Measurements from ENCODE around the gene DNM3.

DNM3 gene

DNA sequence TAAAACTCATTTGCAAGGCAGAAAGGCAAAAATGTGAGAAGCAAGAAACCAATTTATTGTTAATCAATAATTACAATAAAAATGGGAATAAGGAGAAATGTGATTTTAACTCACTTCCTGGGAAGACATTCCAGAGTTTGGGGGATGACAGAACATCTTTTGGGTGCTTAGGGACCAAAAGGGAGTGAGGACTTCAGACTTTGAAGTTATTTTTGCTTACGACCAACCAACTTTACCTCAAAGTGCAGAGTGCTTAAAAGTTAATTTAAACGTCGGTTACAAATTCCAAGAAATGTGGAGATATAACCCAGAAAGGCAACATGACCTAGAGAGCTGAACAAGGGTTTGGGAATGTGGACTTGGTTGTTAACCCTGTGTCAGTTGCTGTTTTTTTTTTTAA, 344.7 kb downstream of the DNM3 start:
- no peak for DNase-seq

DNA sequence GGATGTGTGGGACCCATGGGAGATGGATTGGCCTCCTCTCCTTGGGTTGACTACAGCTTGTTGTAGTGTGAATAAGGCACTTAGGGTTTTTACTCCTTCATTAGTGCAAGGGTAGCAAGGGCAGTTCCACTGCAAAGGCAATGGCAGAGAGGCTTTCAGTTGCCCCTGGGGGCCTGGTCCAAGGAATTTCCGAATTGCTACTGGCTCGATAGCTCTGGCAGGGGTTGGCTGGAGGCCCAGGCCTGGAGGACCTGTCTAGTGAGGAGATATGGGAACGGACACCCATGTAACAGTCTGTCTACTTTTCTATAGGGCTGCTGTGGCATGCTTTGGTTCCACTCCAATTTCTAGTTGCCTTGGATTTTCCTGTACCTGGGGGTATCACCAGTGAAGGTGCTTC, 360.3 kb downstream of the DNM3 start:
- no peak for DNase-seq

DNA sequence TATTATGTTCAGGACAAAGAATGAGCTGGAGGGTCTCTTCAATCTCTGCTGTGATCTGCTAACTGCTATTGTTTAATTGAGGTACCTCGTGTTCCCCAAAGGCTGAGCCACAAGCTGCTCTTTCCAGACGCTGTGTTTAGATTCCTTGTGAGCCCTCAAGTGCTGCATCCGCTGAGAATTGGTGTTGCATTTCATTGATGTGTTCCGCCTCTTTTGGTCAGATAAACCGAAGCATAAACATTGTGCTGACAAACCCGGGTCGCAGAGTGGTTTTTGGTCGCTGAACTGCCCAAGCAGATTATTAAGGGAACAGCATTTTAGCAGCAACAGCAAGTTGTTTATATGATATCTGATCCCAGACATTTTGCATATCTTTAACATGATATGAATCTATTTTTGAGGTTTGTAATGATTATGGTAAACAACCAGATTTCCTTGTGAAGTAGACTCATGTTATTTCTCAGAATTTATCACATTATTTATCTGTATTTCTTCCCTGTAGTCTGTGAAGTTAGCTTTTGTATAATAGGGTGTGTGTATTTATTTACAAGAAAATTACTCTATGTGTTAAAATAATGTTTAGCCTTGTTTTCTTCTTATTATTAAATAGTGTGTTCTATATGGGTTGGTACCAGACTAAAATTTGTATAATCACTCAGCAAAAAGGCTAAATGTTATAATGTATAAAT, 362.0 kb downstream of the DNM3 start:
- no peak for DNase-seq

DNA sequence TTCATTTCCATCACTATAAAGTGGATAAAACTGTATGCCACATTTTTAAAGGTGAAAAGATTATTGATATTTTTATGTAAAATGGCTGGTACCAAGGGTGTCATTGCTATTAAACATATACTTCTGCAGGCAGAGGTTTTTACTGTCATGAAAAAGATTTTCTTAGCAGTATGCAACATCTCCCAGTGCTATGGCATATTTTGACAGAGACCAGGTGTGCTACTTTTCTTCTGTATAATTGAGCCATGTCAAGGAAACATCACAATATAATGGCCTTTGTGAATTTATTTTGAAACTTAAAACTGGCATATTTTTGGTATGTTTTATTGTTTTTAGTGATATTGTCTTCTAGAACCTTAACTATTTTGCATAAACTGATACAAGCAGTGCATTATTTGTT, 362.6 kb downstream of the DNM3 start:
- no peak for DNase-seq

DNA sequence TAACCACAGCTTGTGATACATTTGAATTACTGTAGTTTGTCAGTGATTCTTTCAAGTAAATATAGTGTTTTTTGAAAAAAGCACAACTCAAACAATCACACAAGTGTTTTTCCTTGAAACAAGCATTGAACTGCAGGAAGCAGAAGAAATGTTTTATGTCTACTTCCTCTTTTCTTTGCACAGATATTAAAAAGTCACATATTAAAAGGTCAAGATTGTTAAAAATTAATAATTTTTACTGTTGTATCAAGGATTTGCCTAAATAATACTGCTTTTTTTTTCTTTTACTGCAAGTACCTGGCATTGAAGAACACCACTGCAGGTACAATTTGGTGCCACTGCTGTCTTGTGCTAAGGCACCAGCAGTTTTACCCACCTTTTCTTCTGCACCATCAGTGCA, 365.0 kb downstream of the DNM3 start:
- no peak for DNase-seq

DNA sequence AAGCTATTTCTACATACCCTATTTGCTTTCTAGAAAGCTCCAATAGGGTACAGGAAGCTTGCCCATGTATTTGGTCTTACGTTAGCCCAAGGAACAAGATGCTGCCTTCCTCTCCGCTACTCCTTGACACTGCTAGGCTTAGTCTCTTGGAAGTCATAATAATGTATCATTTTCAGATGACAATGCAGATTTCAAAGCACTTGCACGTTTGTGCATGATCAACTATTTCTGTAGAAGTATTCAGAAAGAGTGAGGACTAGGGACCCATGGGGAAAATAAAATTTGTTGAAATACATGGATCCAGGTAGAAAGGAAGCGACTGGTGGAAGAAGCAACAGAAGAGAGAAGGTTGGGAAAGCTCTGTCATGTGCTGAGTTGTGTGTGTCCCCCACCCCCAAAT, 367.3 kb downstream of the DNM3 start:
- no peak for DNase-seq

DNA sequence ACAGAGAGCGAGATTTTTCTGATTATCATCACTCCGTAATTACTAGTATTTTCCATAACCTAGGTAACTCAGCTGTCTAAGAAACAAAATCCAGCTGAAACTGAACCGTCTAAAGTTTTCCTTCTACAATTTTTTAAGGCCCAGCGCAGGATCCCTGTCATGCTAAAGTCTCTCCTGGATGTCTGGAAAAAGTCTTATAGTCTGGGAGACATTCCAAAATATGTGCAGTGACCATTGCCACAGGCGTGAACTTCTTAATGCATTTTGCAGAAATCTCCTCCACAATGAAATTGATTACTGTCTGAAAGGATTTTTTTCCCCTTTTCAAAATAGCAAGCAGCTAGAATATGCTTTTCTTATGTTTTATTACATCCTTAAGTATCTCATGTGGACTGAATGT, 369.9 kb downstream of the DNM3 start:
- no peak for DNase-seq

DNA sequence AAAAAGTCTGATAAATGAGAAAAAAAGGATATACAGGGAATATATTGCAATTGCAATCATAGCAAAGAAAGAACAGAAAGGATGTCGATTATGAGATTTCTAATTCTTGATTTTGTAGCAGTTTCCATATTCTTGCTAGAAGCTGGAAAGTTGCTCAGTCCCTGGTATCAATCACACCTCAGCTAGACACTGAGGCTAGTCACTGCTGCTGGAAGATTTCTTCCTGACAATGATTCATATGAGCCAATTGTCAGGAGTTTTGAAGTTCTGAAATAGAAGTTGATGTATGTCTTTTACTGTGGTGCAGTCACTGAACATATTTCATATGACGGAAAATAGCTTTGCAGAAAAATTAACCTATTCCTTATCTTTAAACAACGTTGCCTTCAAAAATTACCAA, 370.8 kb downstream of the DNM3 start:
- DNase-seq: no peak

DNA sequence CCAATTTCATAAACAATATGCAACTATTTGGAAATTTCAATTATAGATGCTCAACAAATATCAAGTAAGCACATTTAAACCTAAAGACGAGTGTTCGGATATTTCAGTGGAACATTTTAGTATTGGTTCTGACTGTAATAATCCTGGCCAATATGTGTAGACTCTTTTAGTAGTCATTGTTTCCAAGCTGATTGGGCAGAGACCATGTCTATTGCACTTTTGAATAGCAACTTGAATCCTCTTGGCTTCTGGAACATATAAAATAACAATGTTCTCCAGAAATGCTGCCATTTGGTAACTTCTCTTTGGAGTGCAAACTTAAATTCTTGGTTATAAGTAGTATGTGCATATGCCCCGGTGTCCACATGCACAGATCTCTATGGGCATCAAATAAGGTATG, 373.7 kb downstream of the DNM3 start:
- DNase-seq: no peak

DNA sequence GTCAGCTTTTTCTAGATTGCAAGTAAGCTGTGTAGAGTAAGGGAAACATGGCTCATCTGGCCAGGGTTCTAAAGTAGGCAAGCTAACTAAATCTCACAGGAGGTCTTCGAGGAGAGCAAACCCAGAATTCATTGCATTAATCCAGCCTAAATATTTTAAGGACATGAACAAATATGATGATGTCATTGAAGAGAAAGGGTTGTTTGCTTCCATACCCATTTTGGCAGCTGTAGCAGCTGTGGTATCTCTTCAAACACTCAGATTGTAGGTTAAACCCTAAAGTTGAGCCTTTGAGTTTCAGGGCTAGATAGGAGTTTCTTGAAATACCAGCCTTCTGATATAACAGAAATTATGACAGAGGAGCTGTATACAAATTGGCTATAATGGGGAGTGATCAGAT, 378.7 kb downstream of the DNM3 start:
- no peak for DNase-seq

DNA sequence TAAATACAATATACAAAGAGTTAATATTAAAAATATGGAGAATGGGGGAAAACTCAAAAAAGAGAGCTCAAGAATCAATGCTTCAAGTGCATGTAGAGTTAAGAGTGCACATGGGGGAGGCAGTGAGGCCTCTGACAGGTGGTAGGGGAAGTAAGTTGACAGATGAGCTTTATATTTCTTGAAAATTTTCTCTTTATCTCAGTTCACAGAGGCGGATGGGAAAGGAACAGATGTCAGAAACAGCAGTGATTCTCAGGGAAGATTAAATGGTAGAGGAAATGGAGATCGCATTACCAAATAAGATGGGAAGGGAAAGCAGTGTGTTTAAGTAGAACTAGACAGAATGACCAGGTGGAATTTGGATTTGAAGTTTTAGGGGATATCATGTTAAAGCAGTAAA, 379.1 kb downstream of the DNM3 start:
- DNase-seq: no peak

DNA sequence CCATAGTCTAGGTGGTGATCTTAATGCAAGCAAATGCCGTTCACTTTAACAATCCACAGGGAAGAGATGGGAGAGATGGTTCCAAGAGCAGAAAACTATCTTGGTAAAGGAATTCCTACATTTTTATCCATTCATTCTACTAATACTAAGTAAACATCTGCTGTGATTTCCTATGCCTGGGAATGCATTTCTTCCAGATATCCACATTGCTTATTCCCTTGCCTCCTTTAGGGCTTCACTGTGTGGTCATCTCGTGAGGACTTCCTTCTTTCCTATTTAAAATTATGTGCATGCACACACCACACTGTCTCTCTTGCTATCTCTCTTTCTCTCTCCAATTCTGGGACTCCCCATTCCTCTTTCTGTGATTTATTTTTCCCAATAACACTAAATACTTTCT, 380.1 kb downstream of the DNM3 start:
- no peak for DNase-seq

DNA sequence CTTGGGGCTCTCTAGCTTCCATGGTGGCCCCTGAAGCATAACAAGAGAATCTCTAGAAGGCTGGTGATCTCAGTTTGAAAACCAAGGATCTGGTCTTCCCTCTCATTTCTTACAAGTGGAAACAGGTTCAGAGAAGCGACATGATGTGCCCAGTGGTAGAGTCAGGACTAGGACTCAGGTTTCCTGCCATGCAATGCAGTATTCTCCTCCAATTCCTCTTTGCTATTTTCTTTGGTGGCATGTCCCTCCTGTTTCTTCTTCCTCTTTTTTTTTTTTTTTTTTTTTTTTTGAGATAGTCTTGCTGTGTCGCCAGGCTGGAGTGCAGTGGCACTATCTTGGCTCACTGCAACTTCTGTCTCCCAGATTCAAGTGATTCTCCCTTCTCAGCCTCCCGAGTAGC, 383.6 kb downstream of the DNM3 start:
- DNase-seq: no peak

DNA sequence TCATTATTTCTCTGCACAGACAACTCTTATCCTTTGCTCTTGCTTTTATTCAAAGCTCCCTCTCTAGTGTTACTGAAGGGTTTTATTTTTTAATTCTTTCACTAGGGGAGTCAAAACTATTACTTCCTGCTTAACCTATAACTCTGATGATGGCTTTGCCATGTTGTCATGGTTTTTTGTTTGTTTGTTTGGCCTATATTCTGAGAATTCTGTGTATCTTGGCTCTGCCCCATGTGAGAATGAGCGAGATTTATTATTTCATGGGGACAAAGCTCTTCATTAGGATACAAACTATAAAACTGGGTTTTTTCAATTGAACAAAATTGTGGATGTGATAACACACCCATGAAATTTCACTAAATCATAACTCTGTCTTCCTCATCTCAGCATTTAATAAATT, 388.6 kb downstream of the DNM3 start:
- no peak for DNase-seq

DNA sequence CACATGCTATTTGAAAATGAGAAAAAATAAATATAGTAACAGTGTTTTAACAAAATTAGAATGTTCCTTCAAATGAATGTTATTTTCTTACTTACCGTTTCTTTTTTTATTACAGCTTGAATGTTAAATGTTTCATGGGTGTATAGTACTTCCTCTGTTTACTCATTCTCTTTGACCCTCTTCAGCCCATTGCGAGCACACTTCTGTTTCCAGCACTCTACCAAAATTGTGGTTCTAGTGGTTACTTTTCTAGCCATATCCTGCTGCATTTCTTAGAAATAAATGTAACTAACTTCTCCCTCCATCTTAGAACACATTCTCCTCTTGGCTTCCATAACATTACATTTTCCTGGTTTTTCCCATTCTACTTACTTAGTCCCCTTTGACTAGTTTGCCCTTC, 389.2 kb downstream of the DNM3 start:
- no peak for DNase-seq

DNA sequence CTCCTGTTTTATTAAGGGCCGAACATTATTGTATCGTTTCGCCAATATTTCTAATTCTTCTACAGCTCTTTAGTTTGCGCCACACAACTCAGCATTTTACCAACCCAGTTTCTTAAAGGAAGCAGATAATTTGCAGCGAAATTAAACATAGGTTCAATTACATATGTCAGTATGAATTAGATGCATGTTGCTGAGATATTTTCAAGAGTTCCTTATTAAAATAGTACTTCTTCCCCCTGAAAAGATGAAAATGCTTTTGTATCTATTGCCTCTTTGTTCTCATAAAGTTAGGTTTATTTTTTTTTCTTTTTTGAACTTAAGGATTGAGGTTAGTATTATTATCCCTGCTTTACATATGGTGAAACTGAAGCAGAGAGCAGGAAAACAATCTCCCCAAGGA, 395.7 kb downstream of the DNM3 start:
- DNase-seq: no peak

DNA sequence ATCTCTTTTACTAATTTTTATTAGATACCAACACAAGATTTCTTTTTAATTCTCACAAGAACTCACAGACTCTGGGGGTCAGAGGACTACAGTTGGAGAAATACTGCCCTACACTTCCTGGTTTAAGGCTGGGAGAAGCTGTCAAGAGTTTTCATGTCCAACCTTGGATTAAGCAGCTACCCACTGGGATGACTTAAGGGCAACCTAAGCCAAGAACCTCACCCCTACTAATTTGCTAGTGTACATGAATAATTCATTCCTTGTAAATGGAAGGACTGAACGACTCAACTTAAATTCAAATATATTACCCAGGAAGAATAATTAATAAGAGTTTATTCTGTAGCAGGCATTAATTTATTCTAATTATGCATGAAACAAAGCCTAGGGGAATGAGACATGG, 396.9 kb downstream of the DNM3 start:
- DNase-seq: no peak

DNA sequence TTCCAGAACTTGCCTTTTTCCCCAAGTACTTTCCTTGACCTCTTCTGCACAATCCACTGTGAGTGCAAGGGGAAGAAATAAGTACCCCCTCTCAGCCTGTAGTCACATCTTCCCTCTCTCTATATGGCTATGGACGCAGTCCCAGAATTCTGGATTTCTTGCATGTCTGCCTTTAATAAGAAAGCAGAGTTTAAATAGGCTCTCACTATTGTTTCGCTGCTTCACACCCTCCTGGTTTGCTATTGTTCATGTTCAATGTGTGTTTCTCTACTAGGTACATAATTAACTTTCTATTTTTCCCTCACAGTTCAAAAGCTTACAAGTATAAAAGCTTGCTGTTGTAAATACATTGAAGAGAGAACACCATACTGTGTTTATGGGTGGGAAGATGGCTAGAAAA, 397.7 kb downstream of the DNM3 start:
- no peak for DNase-seq

DNA sequence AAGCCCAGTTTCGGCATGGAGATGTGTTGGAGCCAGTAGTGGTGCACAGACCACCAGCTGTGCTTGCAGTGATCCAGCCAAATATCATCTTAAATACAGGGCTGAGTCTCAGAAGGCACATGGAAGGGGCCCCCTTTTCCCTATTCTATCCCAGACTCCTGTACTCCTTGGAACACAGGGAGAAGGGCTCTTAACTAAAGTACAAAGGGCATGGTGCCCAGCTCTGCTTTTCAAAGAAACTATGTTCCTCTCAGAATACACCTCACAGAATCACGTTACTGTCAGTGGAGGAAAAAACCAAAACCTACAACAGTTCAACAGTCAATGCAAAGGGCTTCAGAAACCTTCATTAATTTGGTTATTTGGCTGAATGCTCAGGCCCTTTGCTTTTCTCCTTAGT, 398.6 kb downstream of the DNM3 start:
- no peak for DNase-seq

DNA sequence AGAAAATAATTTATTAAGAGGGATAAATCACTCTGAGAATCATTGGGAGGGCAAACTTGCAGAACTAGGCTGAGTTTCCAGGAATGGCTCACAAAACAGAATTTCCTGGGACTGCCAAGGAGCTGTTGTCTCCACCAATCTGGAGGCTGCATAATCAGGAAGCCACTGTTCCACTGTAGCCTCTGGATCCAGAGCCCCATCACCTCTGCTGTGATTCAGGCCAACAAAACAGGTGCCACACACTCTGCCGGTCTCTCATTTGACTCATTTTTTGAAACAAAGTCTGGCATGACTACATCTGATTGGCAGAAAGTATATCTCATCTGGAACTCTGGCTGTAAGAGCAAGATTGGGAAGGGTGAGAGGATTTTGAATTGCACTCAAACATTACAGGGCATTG, 400.2 kb downstream of the DNM3 start:
- DNase-seq: no peak

DNA sequence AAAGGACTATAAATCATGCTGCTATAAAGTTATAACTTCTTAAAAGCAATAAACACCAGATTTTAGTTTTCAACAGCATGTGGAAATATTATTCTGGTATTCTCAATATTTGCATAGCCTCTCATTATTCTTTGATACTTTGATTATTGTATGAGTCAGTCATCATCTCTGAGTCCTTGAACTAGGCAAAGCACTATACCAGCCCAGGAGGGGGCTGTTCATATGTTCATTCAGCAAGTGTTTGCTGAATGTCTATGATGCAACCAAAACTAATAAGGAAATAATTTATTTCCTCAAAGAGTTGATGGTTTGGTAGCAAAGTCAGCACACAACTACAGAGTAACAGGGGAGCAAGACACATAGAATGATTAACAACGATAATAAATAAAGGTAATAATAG, 403.6 kb downstream of the DNM3 start:
- DNase-seq: no peak

DNA sequence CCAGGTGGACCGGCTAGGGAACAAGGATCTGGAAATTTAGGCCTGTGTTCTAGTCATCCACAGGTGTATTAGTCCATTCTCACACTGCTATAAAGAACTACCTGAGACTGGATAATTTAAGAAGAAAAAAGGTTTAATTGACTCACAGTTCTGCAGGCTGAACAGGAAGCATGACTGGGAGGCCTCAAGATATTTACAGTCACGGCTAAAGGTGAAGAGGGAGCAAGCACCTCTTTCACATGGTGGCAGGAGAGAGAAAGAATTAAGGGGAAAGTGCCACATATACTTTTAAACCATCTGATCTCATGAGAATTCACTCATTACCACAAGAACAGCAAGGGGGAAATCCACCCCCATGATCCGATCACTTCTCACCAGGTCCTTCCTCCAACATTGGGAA, 404.5 kb downstream of the DNM3 start:
- DNase-seq: no peak

DNA sequence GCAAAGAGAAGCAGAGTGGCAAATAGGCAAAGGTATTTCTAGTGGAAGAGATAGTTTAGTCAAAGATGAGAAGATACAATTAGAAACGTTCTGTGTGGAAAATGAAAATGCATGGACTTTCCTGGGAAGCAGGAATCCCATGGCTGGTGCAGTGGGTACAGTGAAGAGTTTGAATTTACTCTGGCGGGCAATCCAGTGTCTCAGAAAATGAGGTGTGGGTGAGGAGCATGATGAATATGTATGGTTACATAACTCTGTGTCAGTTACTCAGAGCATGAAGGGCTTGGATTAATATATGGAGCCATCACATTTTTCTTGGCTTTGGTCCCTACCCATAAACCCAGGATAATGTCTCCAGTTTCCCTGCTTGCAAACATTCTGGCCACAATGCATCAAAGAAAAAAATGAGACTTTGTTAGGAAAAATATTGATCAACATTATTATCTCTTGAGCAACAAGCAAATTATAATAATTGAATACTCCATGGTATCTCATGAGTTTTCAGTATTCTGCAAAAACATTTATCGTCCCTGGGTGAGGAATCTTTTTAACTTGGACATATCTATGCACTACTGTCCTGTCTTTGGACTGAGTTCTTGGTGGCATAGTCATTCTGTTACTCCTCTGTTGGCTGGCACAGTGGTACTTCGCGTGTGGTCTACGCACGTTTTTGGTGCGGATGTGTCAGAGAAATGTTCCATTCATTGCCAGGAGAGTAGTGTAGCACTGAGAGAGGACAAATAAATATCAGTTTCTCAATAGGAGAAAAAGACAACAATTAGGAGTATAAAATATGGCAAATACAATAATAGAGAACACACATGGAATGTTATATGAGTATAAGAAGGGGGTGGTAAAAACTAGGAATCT, 405.5 kb downstream of the DNM3 start:
- DNase-seq: no peak

DNA sequence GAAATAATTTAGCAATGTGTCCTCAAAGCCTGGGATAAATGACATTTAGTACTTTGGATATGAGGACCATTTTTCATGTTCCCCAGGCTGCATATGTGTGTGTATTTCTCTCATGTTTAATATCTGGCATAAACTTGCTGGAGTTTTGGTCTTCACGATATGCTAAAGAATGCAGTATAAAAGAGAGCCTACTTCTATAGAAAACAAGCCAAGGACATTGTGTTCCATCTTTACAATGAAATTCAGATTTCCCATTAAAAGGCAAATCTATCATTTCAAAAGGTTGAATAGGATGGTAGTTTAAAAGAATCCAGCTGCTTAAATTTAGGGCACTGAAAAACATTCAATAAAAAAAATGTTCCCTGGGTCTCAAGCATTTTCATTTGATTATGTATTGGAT, 410.2 kb downstream of the DNM3 start:
- DNase-seq: no peak

DNA sequence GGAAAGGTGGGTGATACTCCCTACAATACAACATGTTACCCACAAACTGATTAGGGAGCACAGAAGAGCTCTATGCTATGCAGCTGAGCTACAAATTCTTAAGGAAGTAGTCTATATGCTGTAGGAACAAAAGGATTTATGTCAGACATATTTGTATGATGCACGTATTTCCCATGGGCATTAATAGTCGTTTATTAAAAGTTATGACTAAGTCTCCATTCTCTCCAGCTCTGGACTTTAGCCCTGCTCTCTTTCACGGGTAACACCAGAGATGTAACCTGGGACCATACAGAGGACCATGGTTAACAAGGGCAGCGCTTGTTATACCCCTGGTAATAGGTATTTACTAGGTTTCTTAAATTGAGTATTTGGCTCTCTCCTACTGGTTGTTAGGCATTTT, 411.0 kb downstream of the DNM3 start:
- no peak for DNase-seq
